ENCODE measurements around the gene PRICKLE2. TPM values are rescaled to one million over a fixed set of nuclear protein-coding genes. Genes with fewer than 3 reads are reported as not detected.

The PRICKLE2 gene
- total and polyA plus RNA-seq, 10 of the 15 experiments (the other 5 are each of a cell fraction or from before 2014, with no cell fraction given), result 0.11 to 2.6 (median 0.69) TPM

DNA sequence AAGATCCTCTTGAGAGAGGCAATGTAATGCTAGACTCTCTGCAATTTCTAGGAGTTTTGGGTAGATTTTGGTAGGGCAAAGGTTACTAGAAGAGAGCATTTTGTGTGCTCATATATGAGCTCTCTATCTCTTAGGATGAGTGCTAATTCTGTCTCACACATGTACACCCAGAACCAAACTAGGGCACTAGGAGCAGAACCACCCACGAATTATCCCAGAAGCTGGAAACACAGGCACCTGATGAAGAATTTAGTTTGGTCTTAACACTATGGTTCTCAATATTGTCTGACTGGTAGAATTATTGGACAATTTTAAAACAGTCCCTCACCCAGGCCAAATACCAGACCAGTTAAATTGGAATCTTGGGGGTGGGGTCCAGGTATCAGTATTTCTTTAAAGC is 94.8 kb downstream of the PRICKLE2 start (continued):
- TF ChIP-seq, protein P1, sequence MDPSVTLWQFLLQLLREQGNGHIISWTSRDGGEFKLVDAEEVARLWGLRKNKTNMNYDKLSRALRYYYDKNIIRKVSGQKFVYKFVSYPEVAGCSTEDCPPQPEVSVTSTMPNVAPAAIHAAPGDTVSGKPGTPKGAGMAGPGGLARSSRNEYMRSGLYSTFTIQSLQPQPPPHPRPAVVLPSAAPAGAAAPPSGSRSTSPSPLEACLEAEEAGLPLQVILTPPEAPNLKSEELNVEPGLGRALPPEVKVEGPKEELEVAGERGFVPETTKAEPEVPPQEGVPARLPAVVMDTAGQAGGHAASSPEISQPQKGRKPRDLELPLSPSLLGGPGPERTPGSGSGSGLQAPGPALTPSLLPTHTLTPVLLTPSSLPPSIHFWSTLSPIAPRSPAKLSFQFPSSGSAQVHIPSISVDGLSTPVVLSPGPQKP (IDR thresholded peaks at IDR 0.05; ENCODE audit: low read depth, low read length), result no peak

- ChIA-PET SMC1A (ENCODE audit: uncharacterized antibody, unreplicated experiment) (interaction anchor here (1.2 to 1.6 kb wide), 4 partner anchors 10 to 91 kb away, joined by 3 to 5 read pairs (median 4); no protein-coding TSS in a partner anchor), POLR2A (no interaction called here), RAD21 (ENCODE audit: unreplicated experiment) (no interaction called here), CTCF (no interaction called here)
- BruUV-seq (replicated peaks), result no TSS peak
- WGBS (ENCODE audit: insufficient coverage, insufficient replicate concordance, low lambda C conversion rate, missing lambda C conversion rate), result 45% methylated on average over 2 of the region's 2 CpGs
- ATAC-seq, result no peak
- H3K4me3 ChIP-seq, result no peak overlapping the region
- H4K20me1 ChIP-seq (ENCODE audit: control insufficient read depth, insufficient read depth), result no peaks in the 10 kb centered on the region
- DNase-seq (ENCODE audit: low read depth, low spot score), result no peak
- FAIRE-seq, result no peak
- H3K4me2 ChIP-seq (ENCODE audit: control insufficient read depth, insufficient read depth), result no peak overlapping the region
- TF ChIP-seq SMAD5 (IDR thresholded peaks at IDR 0.05; ENCODE audit: low read depth) (no peak), POLR2A (IDR thresholded peaks at IDR 0.05; ENCODE audit: low read depth, low read length) (no peak), SMAD1 (IDR thresholded peaks at IDR 0.05; ENCODE audit: low read depth, partially characterized antibody) (no peak), PML (IDR thresholded peaks at IDR 0.05; ENCODE audit: low read length) (no peak), ZNF687 (IDR thresholded peaks at IDR 0.05) (no peak), SUPT20H (IDR thresholded peaks at IDR 0.05; ENCODE audit: borderline replicate concordance, control insufficient read depth, low read depth, low read length) (no peak), CREB1 (IDR thresholded peaks at IDR 0.05; ENCODE audit: low read depth) (no peak)
- no peaks in the 10 kb centered on the region for H3K27me3 ChIP-seq (replicated peaks in 1 of 2; ENCODE audit: control insufficient read depth in 2 of 2, insufficient read depth in 2 of 2, low read length in 1 of 2)
- in situ Hi-C loops (cut with MboI), result no loop called here
- H3K27ac ChIP-seq (ENCODE audit: control insufficient read depth, insufficient read depth), result no peak overlapping the region
- no peak overlapping the region for H2AFZ ChIP-seq (ENCODE audit: control insufficient read depth, low read depth, low read length)
- no peaks in the 10 kb centered on the region for H3K9me3 ChIP-seq (replicated peaks; ENCODE audit: control insufficient read depth, insufficient read depth, low read length)
- H3K36me3 ChIP-seq (ENCODE audit: control insufficient read depth in 2 of 2, insufficient read depth in 2 of 2, low read length in 1 of 2), result no peaks in the 10 kb centered on the region
- H3K9ac ChIP-seq (ENCODE audit: control insufficient read depth, insufficient read depth, low read length), result no peak overlapping the region
- no peaks in the 10 kb centered on the region for H3K79me2 ChIP-seq (ENCODE audit: control insufficient read depth, insufficient read depth, low read length)
- intact Hi-C loops (cut with micrococcal nuclease; ENCODE audit: unreplicated experiment), result no loop called here
- no peaks in the 10 kb centered on the region for H3K4me1 ChIP-seq (ENCODE audit: control insufficient read depth, insufficient read depth, low read length)
Observed at GRCh38 chr3:64129581-64129980, 95.7 kb downstream of the PRICKLE2 start.

Measured in GM12878 (cell line).